Measurements from ENCODE around the gene VTI1A.
"Not testable (repeated sequence)": the region's sequence is repeated elsewhere in the genome, so short reads cannot be mapped to it uniquely, and the experiment has no call there.

The VTI1A gene

GRCh38 chr10:112728118-112728883, 281.3 kb downstream of the VTI1A start:
- DNase-seq: no peak

GRCh38 chr10:112728997-112729396, 282.0 kb downstream of the VTI1A start:
- no peak for DNase-seq

GRCh38 chr10:112731450-112731849, 284.4 kb downstream of the VTI1A start:
- not testable (repeated sequence) for DNase-seq

- DNase-seq: peak; percentile 54
Observed at GRCh38 chr10:112732277-112732921, 285.4 kb downstream of the VTI1A start.

- no peak for DNase-seq
Observed at GRCh38 chr10:112735041-112735695, 288.2 kb downstream of the VTI1A start.

GRCh38 chr10:112738606-112739591, 291.9 kb downstream of the VTI1A start:
- DNase-seq: peak; percentile 35

GRCh38 chr10:112739592-112740353, 292.8 kb downstream of the VTI1A start:
- DNase-seq: no peak

- no peak for DNase-seq
Observed at GRCh38 chr10:112741830-112742402, 294.9 kb downstream of the VTI1A start.

- no peak for DNase-seq
Observed at GRCh38 chr10:112744181-112745096, 297.4 kb downstream of the VTI1A start.

GRCh38 chr10:112746329-112746728, 299.3 kb downstream of the VTI1A start:
- DNase-seq: no peak

GRCh38 chr10:112750427-112751167, 303.6 kb downstream of the VTI1A start:
- DNase-seq: no peak

- no peak for DNase-seq
Observed at GRCh38 chr10:112751651-112752050, 304.6 kb downstream of the VTI1A start.

GRCh38 chr10:112752288-112752687, 305.3 kb downstream of the VTI1A start:
- DNase-seq: no peak

- peak; percentile 9 for DNase-seq
Observed at GRCh38 chr10:112753961-112754411, 307.0 kb downstream of the VTI1A start.

- no peak for DNase-seq
Observed at GRCh38 chr10:112755446-112756234, 308.6 kb downstream of the VTI1A start.

- DNase-seq: no peak
Observed at GRCh38 chr10:112756235-112756527, 309.2 kb downstream of the VTI1A start.

GRCh38 chr10:112758961-112759360, 311.9 kb downstream of the VTI1A start:
- no peak for DNase-seq

GRCh38 chr10:112759496-112759895, 312.5 kb downstream of the VTI1A start:
- no peak for DNase-seq

GRCh38 chr10:112761256-112761655, 314.2 kb downstream of the VTI1A start:
- DNase-seq: no peak
